ENCODE measurements around the gene RUFY1.

- TF ChIP-seq EZH2 (IDR thresholded peaks at IDR 0.05): no peak
- TF ChIP-seq POLR2AphosphoS5 (IDR thresholded peaks at IDR 0.05; ENCODE audit: borderline replicate concordance, low read depth, low read length): no peak
These were observed 14.2 kb downstream of the RUFY1 start for GRCh38 chr5:179564526-179564925.

All from SK-N-MC (cell line).